Measurements from ENCODE around the gene DCST2. TPM values are rescaled to one million over a fixed set of nuclear protein-coding genes. Genes with fewer than 3 reads are reported as not detected.

The DCST2 gene
- total RNA-seq, 1 experiment from 2014 or later = 0.21 TPM

DNA sequence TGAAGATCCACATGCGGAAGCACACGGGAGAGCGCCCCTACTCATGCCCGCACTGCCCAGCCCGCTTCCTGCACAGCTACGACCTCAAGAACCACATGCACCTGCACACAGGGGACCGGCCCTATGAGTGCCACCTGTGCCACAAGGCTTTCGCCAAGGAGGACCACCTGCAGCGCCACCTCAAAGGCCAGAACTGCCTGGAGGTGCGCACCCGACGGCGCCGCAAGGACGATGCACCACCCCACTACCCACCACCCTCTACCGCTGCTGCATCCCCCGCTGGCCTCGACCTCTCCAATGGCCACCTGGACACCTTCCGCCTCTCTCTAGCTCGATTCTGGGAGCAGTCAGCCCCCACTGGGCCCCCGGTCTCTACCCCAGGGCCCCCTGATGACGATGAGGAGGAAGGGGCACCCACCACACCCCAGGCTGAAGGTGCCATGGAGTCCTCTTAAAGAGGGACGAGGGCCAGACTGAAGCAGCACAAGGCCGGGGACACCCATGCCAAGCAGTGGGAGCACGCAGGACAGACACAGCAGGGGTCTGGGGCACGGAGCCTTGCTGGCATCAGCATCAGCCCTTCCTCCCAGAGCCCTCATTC is 17.2 kb downstream of the DCST2 start:
- Histone ChIP-seq H3K4me1 (ENCODE audit: insufficient read depth, low read length, poor library complexity, severe bottlenecking) (peaks cover 19% of the 10 kb centered on the region), H3K9me3 (ENCODE audit: low read depth, low read length, poor library complexity, severe bottlenecking) (no peaks in the 10 kb centered on the region), H3K4me3 (ENCODE audit: low read depth, low read length, poor library complexity, severe bottlenecking) (peak overlapping the region; percentile 49), H3K27me3 (replicated peaks; ENCODE audit: insufficient read depth, low read depth, low read length, poor library complexity) (no peaks in the 10 kb centered on the region), H3K27ac (ENCODE audit: low read depth, low read length, poor library complexity, severe bottlenecking) (peak overlapping the region; percentile 81), H3K36me3 (ENCODE audit: insufficient read depth, low read length, poor library complexity, severe bottlenecking) (peaks cover 16% of the 10 kb centered on the region)
- POLR2A ChIA-PET (ENCODE audit: low non-redundant PET) = interaction anchor here (0.6 kb wide), 1 partner anchor 17 kb away, joined by 5 read pairs; no protein-coding TSS in a partner anchor
- DNase-seq (ENCODE audit: low spot score) = no peak
- intact Hi-C loops (cut with micrococcal nuclease; ENCODE audit: unreplicated experiment) = no loop called here
- CTCF ChIA-PET = interaction anchor here (0.5 to 1.5 kb wide), 5 partner anchors 9 to 1529 kb away, joined by 3 to 16 read pairs (median 4); no protein-coding TSS in a partner anchor
- no TSS peak for BruUV-seq (replicated peaks)
- TF ChIP-seq EZH2 (IDR thresholded peaks at IDR 0.05; ENCODE audit: borderline replicate concordance, low read depth, low read length, poor library complexity, severe bottlenecking) (no peak), CTCF (conservative IDR thresholded peaks at IDR 0.05; ENCODE audit: low read depth, low read length) (no peak)

- ChIA-PET CTCF (no interaction called here), POLR2A (ENCODE audit: low non-redundant PET) (interaction anchor here (0.5 kb wide), 1 partner anchor 70 kb away, joined by 4 read pairs; no protein-coding TSS in a partner anchor)
- Histone ChIP-seq H3K27me3 (replicated peaks; ENCODE audit: insufficient read depth, low read depth, low read length, poor library complexity) (no peaks in the 10 kb centered on the region), H3K36me3 (ENCODE audit: insufficient read depth, low read length, poor library complexity, severe bottlenecking) (peaks cover 16% of the 10 kb centered on the region), H3K4me3 (ENCODE audit: low read depth, low read length, poor library complexity, severe bottlenecking) (no peak overlapping the region), H3K4me1 (ENCODE audit: insufficient read depth, low read length, poor library complexity, severe bottlenecking) (peaks cover 19% of the 10 kb centered on the region), H3K27ac (ENCODE audit: low read depth, low read length, poor library complexity, severe bottlenecking) (no peak overlapping the region), H3K9me3 (ENCODE audit: low read depth, low read length, poor library complexity, severe bottlenecking) (no peaks in the 10 kb centered on the region)
- BruUV-seq (replicated peaks) = no TSS peak
- DNase-seq (ENCODE audit: low spot score) = no peak
- intact Hi-C loops (cut with micrococcal nuclease; ENCODE audit: unreplicated experiment) = no loop called here
- TF ChIP-seq CTCF (conservative IDR thresholded peaks at IDR 0.05; ENCODE audit: low read depth, low read length) (no peak), EZH2 (IDR thresholded peaks at IDR 0.05; ENCODE audit: borderline replicate concordance, low read depth, low read length, poor library complexity, severe bottlenecking) (no peak)
Measured at GRCh38 chr1:155015527-155016230, 17.9 kb downstream of the DCST2 start.

- POLR2A ChIA-PET (ENCODE audit: low non-redundant PET) = interaction anchor here (0.5 kb wide), 1 partner anchor 71 kb away, joined by 4 read pairs; no protein-coding TSS in a partner anchor
- Histone ChIP-seq H3K9me3 (ENCODE audit: low read depth, low read length, poor library complexity, severe bottlenecking) (no peaks in the 10 kb centered on the region), H3K27ac (ENCODE audit: low read depth, low read length, poor library complexity, severe bottlenecking) (no peak overlapping the region), H3K36me3 (ENCODE audit: insufficient read depth, low read length, poor library complexity, severe bottlenecking) (peaks cover 16% of the 10 kb centered on the region), H3K4me1 (ENCODE audit: insufficient read depth, low read length, poor library complexity, severe bottlenecking) (peaks cover 19% of the 10 kb centered on the region), H3K27me3 (replicated peaks; ENCODE audit: insufficient read depth, low read depth, low read length, poor library complexity) (no peaks in the 10 kb centered on the region), H3K4me3 (ENCODE audit: low read depth, low read length, poor library complexity, severe bottlenecking) (no peak overlapping the region)
- intact Hi-C loops (cut with micrococcal nuclease; ENCODE audit: unreplicated experiment) = no loop called here
- TF ChIP-seq CTCF (conservative IDR thresholded peaks at IDR 0.05; ENCODE audit: low read depth, low read length) = no peak
- no peak for TF ChIP-seq EZH2 (IDR thresholded peaks at IDR 0.05; ENCODE audit: borderline replicate concordance, low read depth, low read length, poor library complexity, severe bottlenecking)
- CTCF ChIA-PET = interaction anchor here (0.6 kb wide), 1 partner anchor 14 kb away, joined by 7 read pairs; no protein-coding TSS in a partner anchor
- DNase-seq (ENCODE audit: low spot score) = no peak
- no TSS peak for BruUV-seq (replicated peaks)
Measured at GRCh38 chr1:155014709-155015508, 18.7 kb downstream of the DCST2 start.
